ENCODE measurements around the gene ARHGAP15. TPM values are rescaled to one million over a fixed set of nuclear protein-coding genes. Genes with fewer than 3 reads are reported as not detected.

Gene ARHGAP15
- total and polyA plus RNA-seq, 9 donors, result 1.5 to 10.0 (median 2.6) TPM

DNA sequence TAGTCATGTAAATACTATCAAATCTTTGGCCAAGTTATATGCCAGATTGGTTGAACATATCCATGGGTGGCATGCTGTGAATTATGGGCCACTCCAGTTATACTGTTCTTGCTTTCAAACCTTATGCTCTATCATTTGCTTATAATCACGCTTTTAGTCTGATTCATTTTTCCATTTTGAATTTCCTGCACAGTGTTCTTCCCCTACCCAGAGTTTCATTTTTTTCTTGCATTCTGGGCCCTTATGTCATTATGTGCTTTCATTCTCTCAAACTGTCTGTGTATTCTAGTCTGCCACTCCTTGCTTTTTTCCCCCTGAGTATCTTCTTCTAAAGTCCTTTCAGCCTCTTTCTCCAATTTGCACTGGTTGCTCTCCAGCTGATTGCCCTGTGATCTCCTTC, 364.1 kb downstream of the ARHGAP15 start:
- Histone ChIP-seq H3K36me3 (no peaks in the 10 kb centered on the region), H3K27me3 (no peaks in the 10 kb centered on the region), H3K27ac (no peak overlapping the region), H3K4me1 (ENCODE audit: insufficient read depth) (no peaks in the 10 kb centered on the region), H3K9me3 (no peaks in the 10 kb centered on the region), H3K4me3 (no peak overlapping the region)
- WGBS, 3 donors, result 92 to 100% (median 100%) methylated on average over 1 of the region's 1 CpG
- intact Hi-C loops (cut with DNase I), result no loop called here
- no peak for TF ChIP-seq POLR2A (IDR thresholded peaks at IDR 0.05)
- TF ChIP-seq, protein P1, sequence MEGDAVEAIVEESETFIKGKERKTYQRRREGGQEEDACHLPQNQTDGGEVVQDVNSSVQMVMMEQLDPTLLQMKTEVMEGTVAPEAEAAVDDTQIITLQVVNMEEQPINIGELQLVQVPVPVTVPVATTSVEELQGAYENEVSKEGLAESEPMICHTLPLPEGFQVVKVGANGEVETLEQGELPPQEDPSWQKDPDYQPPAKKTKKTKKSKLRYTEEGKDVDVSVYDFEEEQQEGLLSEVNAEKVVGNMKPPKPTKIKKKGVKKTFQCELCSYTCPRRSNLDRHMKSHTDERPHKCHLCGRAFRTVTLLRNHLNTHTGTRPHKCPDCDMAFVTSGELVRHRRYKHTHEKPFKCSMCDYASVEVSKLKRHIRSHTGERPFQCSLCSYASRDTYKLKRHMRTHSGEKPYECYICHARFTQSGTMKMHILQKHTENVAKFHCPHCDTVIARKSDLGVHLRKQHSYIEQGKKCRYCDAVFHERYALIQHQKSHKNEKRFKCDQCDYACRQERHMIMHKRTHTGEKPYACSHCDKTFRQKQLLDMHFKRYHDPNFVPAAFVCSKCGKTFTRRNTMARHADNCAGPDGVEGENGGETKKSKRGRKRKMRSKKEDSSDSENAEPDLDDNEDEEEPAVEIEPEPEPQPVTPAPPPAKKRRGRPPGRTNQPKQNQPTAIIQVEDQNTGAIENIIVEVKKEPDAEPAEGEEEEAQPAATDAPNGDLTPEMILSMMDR (IDR thresholded peaks at IDR 0.05), result no peak
- no peak for TF ChIP-seq EP300 (IDR thresholded peaks at IDR 0.05)
- no peak for DNase-seq

DNA sequence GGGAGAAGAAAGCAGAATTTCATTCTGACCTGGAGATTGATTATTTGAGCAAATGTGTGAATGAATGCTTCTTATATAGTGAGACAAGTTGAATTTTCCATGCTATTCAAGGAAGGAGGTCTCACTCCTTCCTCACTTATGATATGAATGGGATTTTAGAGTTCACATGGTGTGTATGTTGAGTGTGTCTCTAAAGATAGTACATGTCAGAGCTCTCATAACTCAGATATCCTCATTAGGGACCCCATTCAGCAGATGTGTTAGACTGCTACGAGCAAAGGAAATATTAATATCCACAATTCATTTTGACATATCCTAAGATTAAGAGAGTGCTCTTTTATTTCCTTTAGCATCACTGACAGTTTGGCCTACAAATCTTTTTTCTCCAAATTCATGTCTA, 368.5 kb downstream of the ARHGAP15 start:
- TF ChIP-seq, protein P1 (IDR thresholded peaks at IDR 0.05), result no peak
- TF ChIP-seq POLR2A (IDR thresholded peaks at IDR 0.05), result no peak
- TF ChIP-seq EP300 (IDR thresholded peaks at IDR 0.05), result no peak
- intact Hi-C loops (cut with DNase I), result no loop called here
- Histone ChIP-seq H3K4me1 (ENCODE audit: insufficient read depth) (no peaks in the 10 kb centered on the region), H3K4me3 (no peak overlapping the region), H3K36me3 (no peaks in the 10 kb centered on the region), H3K27ac (no peak overlapping the region), H3K9me3 (no peaks in the 10 kb centered on the region), H3K27me3 (no peaks in the 10 kb centered on the region)
- DNase-seq, result no peak
- 58 to 83% (median 81%) methylated on average over 1 of the region's 1 CpG for WGBS, 3 donors

- no peaks in the 10 kb centered on the region for H3K4me1 ChIP-seq (ENCODE audit: insufficient read depth)
- H3K4me3 ChIP-seq, result no peak overlapping the region
- WGBS, 3 donors, result 7 to 32% (median 24%) methylated on average over 1 of the region's 1 CpG
- H3K27ac ChIP-seq, result no peak overlapping the region
- no peak for DNase-seq
- H3K9me3 ChIP-seq, result no peaks in the 10 kb centered on the region
- TF ChIP-seq EP300 (IDR thresholded peaks at IDR 0.05), result no peak
- TF ChIP-seq, protein P1 (IDR thresholded peaks at IDR 0.05), result no peak
- TF ChIP-seq POLR2A (IDR thresholded peaks at IDR 0.05), result no peak
- no peaks in the 10 kb centered on the region for H3K36me3 ChIP-seq
- intact Hi-C loops (cut with DNase I), result no loop called here
- H3K27me3 ChIP-seq, result no peaks in the 10 kb centered on the region
Observed at GRCh38 chr2:143498496-143498895, 369.3 kb downstream of the ARHGAP15 start.

DNA sequence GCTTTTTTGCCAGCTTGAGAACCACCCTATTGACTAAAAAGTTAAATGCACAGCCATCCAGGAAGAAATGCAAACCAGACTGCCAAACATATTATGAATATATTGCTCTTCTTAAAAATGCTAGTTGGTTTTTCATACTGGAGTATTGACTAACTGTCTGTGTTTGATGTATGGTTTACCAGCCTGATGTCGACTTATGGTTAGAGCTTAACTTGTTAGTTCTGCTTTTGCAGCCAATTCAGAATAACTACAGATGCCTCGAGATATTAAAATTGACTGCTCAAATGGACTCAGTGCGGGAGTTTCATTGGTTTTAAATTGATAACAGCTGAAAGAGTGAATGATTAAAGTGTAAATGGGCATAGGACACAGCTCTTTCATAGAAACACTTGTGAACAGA, 369.8 kb downstream of the ARHGAP15 start:
- H3K27ac ChIP-seq, result no peak overlapping the region
- DNase-seq, result no peak
- no peaks in the 10 kb centered on the region for H3K4me1 ChIP-seq (ENCODE audit: insufficient read depth)
- intact Hi-C loops (cut with DNase I), result no loop called here
- 68 to 93% (median 86%) methylated on average over 3 of the region's 3 CpGs for WGBS, 3 donors
- no peaks in the 10 kb centered on the region for H3K9me3 ChIP-seq
- H3K27me3 ChIP-seq, result no peaks in the 10 kb centered on the region
- no peaks in the 10 kb centered on the region for H3K36me3 ChIP-seq
- TF ChIP-seq POLR2A (IDR thresholded peaks at IDR 0.05) (no peak), EP300 (IDR thresholded peaks at IDR 0.05) (no peak)
- TF ChIP-seq, protein P1 (IDR thresholded peaks at IDR 0.05), result no peak
- H3K4me3 ChIP-seq, result no peak overlapping the region
